ENCODE results near the gene CUL3. TPM values are rescaled to one million over a fixed set of nuclear protein-coding genes. Genes with fewer than 3 reads are reported as not detected.

The CUL3 gene
- total RNA-seq, 1 donor from 2014 or later: 94.8 TPM

GRCh38 chr2:224569654-224570053, 15.5 kb downstream of the CUL3 start:
- Mint-ChIP-seq H3K9me3 (peaks cover 24% of the 10 kb centered on the region), H3K27ac (peak overlapping the region; percentile 66), H3K36me3 (peaks cover 27% of the 10 kb centered on the region), H3K4me3 (no peak overlapping the region), H3K4me1 (peaks cover 43% of the 10 kb centered on the region), H3K27me3 (ENCODE audit: low read depth) (no peaks in the 10 kb centered on the region)
- TF ChIP-seq CTCF (IDR thresholded peaks at IDR 0.05; ENCODE audit: unreplicated experiment): no peak
- DNase-seq (ENCODE audit: low spot score in 2 of 2, unreplicated experiment in 2 of 2): no peak

GRCh38 chr2:224565452-224566035, 19.6 kb downstream of the CUL3 start:
- peaks cover 25% of the 10 kb centered on the region for H3K9me3 Mint-ChIP-seq
- H3K27me3 Mint-ChIP-seq (ENCODE audit: low read depth): no peaks in the 10 kb centered on the region
- no peak overlapping the region for H3K27ac Mint-ChIP-seq
- H3K4me1 Mint-ChIP-seq: peaks cover 27% of the 10 kb centered on the region
- no peak overlapping the region for H3K4me3 Mint-ChIP-seq
- TF ChIP-seq CTCF (IDR thresholded peaks at IDR 0.05; ENCODE audit: unreplicated experiment): no peak
- DNase-seq (ENCODE audit: low spot score in 2 of 2, unreplicated experiment in 2 of 2): no peak
- H3K36me3 Mint-ChIP-seq: peaks cover 28% of the 10 kb centered on the region

DNA sequence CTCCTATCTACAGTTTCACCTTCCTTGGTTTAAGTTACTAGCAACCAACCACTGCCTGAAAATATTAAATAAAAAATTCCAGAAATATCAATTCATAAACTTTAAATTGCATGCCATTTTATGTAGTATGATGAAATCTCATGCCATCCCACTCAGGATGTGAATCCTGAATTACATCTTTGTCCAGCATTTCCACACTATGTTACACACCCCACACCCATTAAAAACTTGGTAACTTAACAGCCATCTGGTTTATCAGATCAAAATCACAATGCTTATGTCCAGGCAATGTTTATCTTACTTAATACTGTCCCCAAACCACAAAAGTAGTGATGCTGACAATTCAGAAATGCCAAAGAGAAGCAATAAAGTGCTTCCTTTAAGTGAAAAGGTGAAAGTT, 21.6 kb downstream of the CUL3 start:
- H3K4me3 Mint-ChIP-seq: no peak overlapping the region

DNA sequence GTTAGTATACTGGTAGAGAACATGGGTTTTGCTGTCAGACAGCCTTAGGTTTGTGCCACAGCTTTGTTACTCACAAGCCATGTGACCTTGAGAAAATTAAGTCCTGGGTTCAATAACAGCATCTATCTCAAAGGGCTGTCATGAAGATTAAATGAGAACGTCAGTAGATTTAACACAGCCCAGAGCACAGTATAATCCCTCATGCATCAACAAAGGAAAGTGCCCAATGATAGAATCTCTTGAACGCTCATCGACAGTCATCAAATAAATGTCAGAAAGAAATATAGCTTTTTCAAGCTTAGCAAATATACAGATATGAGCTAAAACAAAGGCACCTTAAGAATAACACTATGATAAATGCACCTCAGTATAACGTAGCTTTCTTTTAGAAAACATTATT, 22.3 kb downstream of the CUL3 start:
- Mint-ChIP-seq H3K4me1 (peaks cover 16% of the 10 kb centered on the region), H3K27me3 (ENCODE audit: low read depth) (no peaks in the 10 kb centered on the region), H3K27ac (no peak overlapping the region), H3K9me3 (peaks cover 23% of the 10 kb centered on the region), H3K36me3 (peaks cover 26% of the 10 kb centered on the region), H3K4me3 (no peak overlapping the region)
- DNase-seq (ENCODE audit: low spot score in 2 of 2, unreplicated experiment in 2 of 2): no peak
- TF ChIP-seq CTCF (IDR thresholded peaks at IDR 0.05; ENCODE audit: unreplicated experiment): no peak

More for the DNA sequence above, 21.6 kb downstream of the CUL3 start:
- peaks cover 28% of the 10 kb centered on the region for H3K36me3 Mint-ChIP-seq
- H3K4me1 Mint-ChIP-seq: peaks cover 11% of the 10 kb centered on the region
- peaks cover 25% of the 10 kb centered on the region for H3K9me3 Mint-ChIP-seq
- no peak for TF ChIP-seq CTCF (IDR thresholded peaks at IDR 0.05; ENCODE audit: unreplicated experiment)
- no peak overlapping the region for H3K27ac Mint-ChIP-seq
- H3K27me3 Mint-ChIP-seq (ENCODE audit: low read depth): no peaks in the 10 kb centered on the region
- no peak for DNase-seq (ENCODE audit: low spot score in 2 of 2, unreplicated experiment in 2 of 2)

GRCh38 chr2:224561234-224562005, 23.7 kb downstream of the CUL3 start:
- H3K9me3 Mint-ChIP-seq: peaks cover 16% of the 10 kb centered on the region
- H3K27ac Mint-ChIP-seq: no peak overlapping the region
- H3K4me3 Mint-ChIP-seq: no peak overlapping the region
- no peaks in the 10 kb centered on the region for H3K27me3 Mint-ChIP-seq (ENCODE audit: low read depth)
- peaks cover 16% of the 10 kb centered on the region for H3K4me1 Mint-ChIP-seq
- DNase-seq (ENCODE audit: low spot score in 2 of 2, unreplicated experiment in 2 of 2): no peak
- peaks cover 16% of the 10 kb centered on the region for H3K36me3 Mint-ChIP-seq
- no peak for TF ChIP-seq CTCF (IDR thresholded peaks at IDR 0.05; ENCODE audit: unreplicated experiment)

Measured in mesothelial cell of epicardium (in vitro differentiated cells).